Left lung (tissue), 10 donors: ENCODE results near the gene P4HA1. TPM values are rescaled to one million over a fixed set of nuclear protein-coding genes. Genes with fewer than 3 reads are reported as not detected.
"Not testable (repeated sequence)": the region's sequence is repeated elsewhere in the genome, so short reads cannot be mapped to it uniquely, and the experiment has no call there.

Experiments
- ATAC-seq: fragments of 200-7000 bp; cut with Tn5 transposase; one replicate; pipeline ENCODE4 v1.9.1; 2020; ENCODE audit warnings: moderate library complexity
- DNase-seq, 4 donors: peaks; one replicate each; pipeline ENCODE4 v3.0.0-alpha.2; 2013 to 2020
- H3K27ac ChIP-seq, 2 donors: fragments of 200-600 bp; sonication (generic) in 1 of 2; one replicate each; pipeline versions ENCODE4 v1.5.0 to v1.8.0; 2020 to 2021
- H3K27me3 ChIP-seq, 2 donors: fragments of 200-600 bp; sonication (generic) in 1 of 2; one replicate each; pipeline versions ENCODE4 v1.5.0 to v1.8.0; 2020 to 2021
- H3K36me3 ChIP-seq, 2 donors: fragments of 200-600 bp; sonication (generic) in 1 of 2; one replicate each; pipeline versions ENCODE4 v1.5.0 to v1.8.0; 2020 to 2021
- H3K4me1 ChIP-seq, 2 donors: fragments of 200-600 bp; one replicate each; pipeline ENCODE4 v1.8.0; 2021
- H3K4me3 ChIP-seq, 2 donors: fragments of 200-600 bp; sonication (generic) in 1 of 2; one replicate each; pipeline versions ENCODE4 v1.5.0 to v1.8.0; 2020 to 2021; ENCODE audit warnings: mild to moderate bottlenecking in 1 of 2
- H3K9me3 ChIP-seq, 2 donors: fragments of 200-600 bp; sonication (generic) in 1 of 2; one replicate each; pipeline versions ENCODE4 v1.5.0 to v1.8.0; 2020 to 2021
- intact Hi-C, 2 donors: fragments of 100-400 bp; cut with DNase I; formaldehyde crosslinking; loops; one replicate each; pipeline versions ENCODE4 v1.11.2 to v1.14.2; 2022
- polyA plus RNA-seq, 6 donors: library from polyadenylated mRNA; unstranded; fragments of 120-200 nt; gene quantifications; one replicate each; pipeline ENCODE4 v1.2.1, GENCODE V29; 2013; ENCODE audit not compliant: insufficient read length in 6 of 6
- total RNA-seq, 2 donors: library from RNA; stranded (reverse); fragmentation: NEBNext Ultra II Directional; extraction: Animal tissue kit (Norgen Biotek cat#: 25700); gene quantifications; one replicate each; pipeline ENCODE4 v1.2.1, GENCODE V29; 2021
- TF ChIP-seq, protein P1 (sequence below), 2 donors: fragments of 200-600 bp; sonication (generic) in 1 of 2; IDR thresholded peaks; one replicate each; pipeline versions ENCODE4 v1.5.0 to v1.8.0; 2021; ENCODE audit warnings: antibody characterized with exemption in 2 of 2
- donor health status: DM: no; HTN: yes; CAD: no.
- donor health status: DM: no; HTN: no; CAD: no.

Gene P4HA1
- total and polyA plus RNA-seq, 8 donors = 47.4 to 94.4 (median 66.0) TPM

GRCh38 chr10:73119457-73119856 lies 22.8 kb upstream of the P4HA1 start:
- TF ChIP-seq, protein P1, sequence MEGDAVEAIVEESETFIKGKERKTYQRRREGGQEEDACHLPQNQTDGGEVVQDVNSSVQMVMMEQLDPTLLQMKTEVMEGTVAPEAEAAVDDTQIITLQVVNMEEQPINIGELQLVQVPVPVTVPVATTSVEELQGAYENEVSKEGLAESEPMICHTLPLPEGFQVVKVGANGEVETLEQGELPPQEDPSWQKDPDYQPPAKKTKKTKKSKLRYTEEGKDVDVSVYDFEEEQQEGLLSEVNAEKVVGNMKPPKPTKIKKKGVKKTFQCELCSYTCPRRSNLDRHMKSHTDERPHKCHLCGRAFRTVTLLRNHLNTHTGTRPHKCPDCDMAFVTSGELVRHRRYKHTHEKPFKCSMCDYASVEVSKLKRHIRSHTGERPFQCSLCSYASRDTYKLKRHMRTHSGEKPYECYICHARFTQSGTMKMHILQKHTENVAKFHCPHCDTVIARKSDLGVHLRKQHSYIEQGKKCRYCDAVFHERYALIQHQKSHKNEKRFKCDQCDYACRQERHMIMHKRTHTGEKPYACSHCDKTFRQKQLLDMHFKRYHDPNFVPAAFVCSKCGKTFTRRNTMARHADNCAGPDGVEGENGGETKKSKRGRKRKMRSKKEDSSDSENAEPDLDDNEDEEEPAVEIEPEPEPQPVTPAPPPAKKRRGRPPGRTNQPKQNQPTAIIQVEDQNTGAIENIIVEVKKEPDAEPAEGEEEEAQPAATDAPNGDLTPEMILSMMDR (IDR thresholded peaks at IDR 0.05) = no peak
- peaks cover 0 to 45% of the 10 kb centered on the region in 2 donors for H3K36me3 ChIP-seq
- H3K27me3 ChIP-seq = no peaks in the 10 kb centered on the region
- H3K27ac ChIP-seq = no peak overlapping the region
- H3K4me1 ChIP-seq = peaks cover 0 to 13% of the 10 kb centered on the region in 2 donors
- DNase-seq = no peak
- H3K9me3 ChIP-seq = no peaks in the 10 kb centered on the region
- intact Hi-C loops = no loop called here
- no peak for ATAC-seq
- no peak overlapping the region for H3K4me3 ChIP-seq

DNA sequence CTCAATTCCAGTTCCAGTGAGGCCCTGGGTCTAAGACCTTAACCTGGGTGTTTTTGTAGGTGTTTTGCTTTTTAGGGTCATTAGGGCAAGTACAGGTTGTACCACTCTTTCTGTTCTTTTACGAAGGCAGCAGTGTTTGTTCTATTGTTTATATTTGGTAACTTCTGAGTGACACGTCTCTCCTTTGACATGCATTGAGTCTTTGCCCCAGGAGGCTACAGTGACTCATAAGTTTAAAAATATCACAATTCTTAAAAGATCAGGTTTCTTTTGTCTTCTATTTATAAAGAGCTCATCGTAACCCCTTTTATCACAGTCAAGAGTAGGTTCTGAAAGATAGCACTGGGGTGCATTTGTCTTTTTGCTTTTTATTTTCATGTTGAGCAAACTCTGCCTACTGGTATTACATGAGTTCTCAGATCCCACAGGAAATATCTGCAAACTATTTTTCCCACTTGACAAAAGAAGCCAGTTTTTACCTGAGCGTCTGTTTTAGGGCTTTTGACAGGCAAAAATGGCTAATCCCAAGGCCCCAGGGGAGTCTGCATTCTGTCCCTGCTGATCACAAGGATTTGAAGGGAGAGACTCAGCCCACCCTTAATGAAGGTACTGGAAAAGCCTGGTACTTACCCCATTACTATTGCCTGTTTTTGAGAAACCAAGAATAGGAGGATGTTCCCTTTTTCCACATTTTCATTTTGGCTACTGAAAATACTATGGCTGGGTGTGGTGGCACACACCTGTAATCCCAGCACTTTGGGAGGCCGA lies 21.5 kb upstream of the P4HA1 start:
- intact Hi-C loops = no loop called here
- Histone ChIP-seq H3K36me3 (peaks cover 0 to 32% of the 10 kb centered on the region in 2 donors), H3K27ac (peak overlapping the region in 1 of 2 donors; percentile 5), H3K27me3 (no peaks in the 10 kb centered on the region), H3K9me3 (no peaks in the 10 kb centered on the region), H3K4me1 (peaks cover 0 to 13% of the 10 kb centered on the region in 2 donors), H3K4me3 (no peak overlapping the region)
- ATAC-seq (peak; percentile 81), DNase-seq (no peak)
- TF ChIP-seq, protein P1 (IDR thresholded peaks at IDR 0.05) = no peak

- no peaks in the 10 kb centered on the region for H3K9me3 ChIP-seq
- no peak for DNase-seq
- no peak overlapping the region for H3K4me3 ChIP-seq
- H3K27ac ChIP-seq = no peak overlapping the region
- H3K27me3 ChIP-seq = no peaks in the 10 kb centered on the region
- ATAC-seq = no peak
- TF ChIP-seq, protein P1 (IDR thresholded peaks at IDR 0.05) = no peak
- H3K4me1 ChIP-seq = peaks cover 0 to 20% of the 10 kb centered on the region in 2 donors
- H3K36me3 ChIP-seq = peaks cover 0 to 17% of the 10 kb centered on the region in 2 donors
- intact Hi-C loops = no loop called here
Observed at GRCh38 chr10:73116017-73116416, 19.4 kb upstream of the P4HA1 start.

- DNase-seq (no peak), ATAC-seq (no peak)
- H3K27ac ChIP-seq = no peak overlapping the region
- peaks cover 0 to 11% of the 10 kb centered on the region in 2 donors for H3K36me3 ChIP-seq
- H3K4me1 ChIP-seq = peaks cover 0 to 24% of the 10 kb centered on the region in 2 donors
- no peaks in the 10 kb centered on the region for H3K27me3 ChIP-seq
- H3K9me3 ChIP-seq = no peaks in the 10 kb centered on the region
- intact Hi-C loops = no loop called here
- H3K4me3 ChIP-seq = no peak overlapping the region
- TF ChIP-seq, protein P1 (IDR thresholded peaks at IDR 0.05) = no peak
Observed at GRCh38 chr10:73113551-73113950, 16.9 kb upstream of the P4HA1 start.

DNA sequence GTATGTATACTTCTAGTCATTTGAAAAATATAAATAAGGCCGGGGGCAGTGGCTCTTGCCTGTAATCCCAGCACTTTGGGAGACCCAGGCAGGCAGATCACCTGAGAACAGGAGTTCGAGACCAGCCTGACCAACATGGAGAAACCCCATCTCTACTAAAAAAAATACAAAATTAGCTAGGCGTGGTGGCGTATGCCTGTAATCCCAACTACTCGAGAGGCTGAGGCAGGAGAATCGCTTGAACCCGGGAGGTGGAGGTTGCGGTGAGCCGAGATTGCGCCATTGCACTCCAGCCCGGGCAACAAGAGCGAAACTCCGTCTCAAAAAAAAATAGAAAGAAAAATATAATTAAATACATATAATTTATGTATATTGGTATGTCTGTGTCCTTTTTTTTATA lies 15.4 kb upstream of the P4HA1 start:
- H3K9me3 ChIP-seq, DNase-seq, ATAC-seq, H3K4me3 ChIP-seq, intact Hi-C loops, H3K27me3 ChIP-seq: not testable (repeated sequence)
- Histone ChIP-seq H3K36me3 (peaks cover 0 to 11% of the 10 kb centered on the region in 2 donors), H3K4me1 (peaks cover 0 to 12% of the 10 kb centered on the region in 2 donors), H3K27ac (peak overlapping the region in 1 of 2 donors; percentile 18)
